CD4-positive, alpha-beta T cell treated with Interleukin-10 for 1 hour (primary cell): ENCODE results near the gene CLEC11A.

Experiments used
- DNase-seq: peaks from one replicate; pipeline ENCODE4 v3.0.0-alpha.2; 2020

Gene CLEC11A

GRCh38 chr19:50723069-50723468 is at the start of gene CLEC11A:
TSS of gene CLEC11A (plus strand) at chr19:50723364. CDS start at chr19:50723526, 162 bp downstream.
- no peak for DNase-seq

- no peak for DNase-seq
Measured at GRCh38 chr19:50676625-50677197, 46.5 kb upstream of the CLEC11A start.

DNA sequence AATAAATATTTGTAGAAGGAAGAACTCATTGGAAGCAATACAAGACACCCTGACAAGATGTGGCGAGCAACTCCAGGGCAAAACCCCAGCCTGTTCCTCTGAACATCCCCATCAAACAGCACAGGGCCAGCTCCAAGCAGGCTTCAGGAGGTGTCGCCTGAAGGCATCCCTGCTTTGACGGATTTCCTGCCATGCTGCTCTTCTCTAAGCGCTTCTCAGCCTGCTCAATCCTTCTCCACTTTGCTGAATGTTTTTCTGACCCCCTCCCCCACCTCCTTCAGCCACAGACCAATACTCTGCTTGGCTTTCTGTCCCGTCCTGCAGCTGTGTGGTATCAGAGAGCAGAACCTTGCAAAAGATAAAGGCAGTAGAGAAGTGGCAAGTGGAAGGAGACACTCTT is 45.5 kb upstream of the CLEC11A start:
- no peak for DNase-seq

DNA sequence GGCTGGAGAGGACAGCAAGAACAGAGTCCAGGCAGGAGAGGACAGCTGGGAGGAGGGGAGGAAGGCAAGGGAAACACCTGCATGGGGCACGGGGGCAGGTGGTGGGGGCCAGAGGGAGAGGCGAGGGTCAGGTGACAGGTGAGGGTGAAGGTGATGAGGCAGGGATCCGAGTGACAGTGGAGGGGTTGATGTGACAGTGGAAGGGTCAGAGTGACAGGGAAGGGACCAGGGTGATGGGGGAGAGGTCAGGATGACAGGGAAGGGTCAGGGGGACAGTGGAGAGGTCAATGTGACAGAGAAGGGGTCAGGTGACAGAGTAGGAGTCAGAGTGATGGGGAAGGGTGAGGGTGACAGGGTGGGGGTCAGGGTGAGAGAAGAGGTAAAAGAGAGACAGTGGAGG is 44.8 kb upstream of the CLEC11A start:
- DNase-seq, result no peak

GRCh38 chr19:50679177-50680125 is 43.7 kb upstream of the CLEC11A start:
- peak; percentile 79 for DNase-seq

GRCh38 chr19:50686310-50687032 is 36.7 kb upstream of the CLEC11A start:
- DNase-seq, result no peak

DNA sequence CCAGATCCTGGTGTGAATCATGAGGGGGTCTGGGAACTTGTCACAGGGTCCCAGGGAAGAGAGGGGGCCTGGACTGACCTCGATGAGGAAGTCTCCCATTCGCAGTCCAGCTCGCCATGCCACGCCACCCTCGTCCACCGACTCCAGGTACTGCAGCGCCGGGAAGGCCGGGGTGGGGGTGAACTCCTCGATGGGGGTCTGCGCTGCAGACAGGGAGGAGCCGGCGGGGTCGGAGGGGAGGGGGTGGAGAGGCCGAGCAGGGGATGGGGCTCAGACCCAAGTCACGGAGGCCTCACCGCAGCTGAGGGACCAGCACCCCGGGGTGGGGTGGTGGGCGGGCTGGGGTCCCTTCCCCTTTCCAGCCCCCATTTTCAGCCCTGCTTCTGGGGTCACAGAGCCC is 34.4 kb upstream of the CLEC11A start:
- no peak for DNase-seq

DNA sequence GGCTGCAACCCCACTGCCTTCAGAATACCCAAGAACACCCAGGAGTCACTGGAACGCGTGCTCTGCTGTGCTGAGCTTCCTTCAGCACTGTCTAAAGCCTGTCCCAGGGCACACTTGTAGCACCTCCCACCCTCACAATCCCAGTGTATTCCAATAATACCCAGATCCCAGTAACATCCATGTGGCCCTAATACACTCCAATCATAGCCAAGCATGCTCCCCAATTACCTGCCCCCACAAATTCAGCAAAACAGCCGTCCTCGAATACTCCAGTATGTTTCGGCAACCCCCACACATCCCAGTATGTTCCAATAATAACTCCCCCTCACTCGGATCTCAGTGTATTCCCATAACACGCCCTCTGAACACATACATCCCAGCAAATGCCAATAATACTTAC is 32.7 kb upstream of the CLEC11A start:
- DNase-seq, result no peak

GRCh38 chr19:50693064-50693975 is 29.8 kb upstream of the CLEC11A start:
- DNase-seq, result no peak

DNA sequence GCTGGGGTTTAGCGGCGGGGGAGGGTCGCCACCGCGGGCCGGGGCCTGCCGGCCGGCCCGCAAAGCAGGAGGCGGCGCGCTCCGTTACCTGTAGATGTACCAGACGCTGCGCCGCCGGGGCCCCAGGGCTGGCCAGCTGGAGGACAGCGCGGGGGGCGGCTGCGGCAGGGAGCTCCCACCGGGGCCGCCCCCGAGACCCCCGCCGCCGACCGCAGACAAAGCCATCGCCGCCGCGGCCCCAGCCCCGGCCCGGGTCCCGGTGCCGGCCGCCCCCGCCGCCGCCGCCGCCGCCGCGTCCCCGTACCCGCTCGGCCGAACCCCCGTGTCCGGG is 28.4 kb upstream of the CLEC11A start:
- no peak for DNase-seq

- no peak for DNase-seq
Measured at GRCh38 chr19:50695251-50696093, 27.7 kb upstream of the CLEC11A start.

DNA sequence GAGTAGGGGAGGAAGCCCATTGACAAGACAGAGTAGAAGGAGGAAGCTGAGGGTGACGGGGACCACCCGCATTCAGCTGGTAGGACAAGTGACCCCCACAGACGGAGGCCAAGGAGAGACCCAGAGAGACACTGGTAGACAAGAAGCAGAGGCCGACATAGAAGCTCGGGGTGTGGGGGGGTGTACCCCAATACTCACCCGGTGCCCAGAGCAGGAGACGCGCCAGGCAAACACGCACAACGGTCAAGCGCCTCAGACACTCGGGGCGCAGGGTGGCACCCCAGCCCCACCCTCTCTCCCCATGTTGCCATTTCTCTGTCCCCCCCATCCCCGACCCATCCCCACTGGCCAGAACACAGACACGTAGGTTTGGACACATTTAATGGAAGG is 27.1 kb upstream of the CLEC11A start:
- DNase-seq, result no peak

GRCh38 chr19:50697414-50698124 is 25.6 kb upstream of the CLEC11A start:
- DNase-seq, result no peak

- DNase-seq, result no peak
Measured at GRCh38 chr19:50701367-50701985, 21.7 kb upstream of the CLEC11A start.

DNA sequence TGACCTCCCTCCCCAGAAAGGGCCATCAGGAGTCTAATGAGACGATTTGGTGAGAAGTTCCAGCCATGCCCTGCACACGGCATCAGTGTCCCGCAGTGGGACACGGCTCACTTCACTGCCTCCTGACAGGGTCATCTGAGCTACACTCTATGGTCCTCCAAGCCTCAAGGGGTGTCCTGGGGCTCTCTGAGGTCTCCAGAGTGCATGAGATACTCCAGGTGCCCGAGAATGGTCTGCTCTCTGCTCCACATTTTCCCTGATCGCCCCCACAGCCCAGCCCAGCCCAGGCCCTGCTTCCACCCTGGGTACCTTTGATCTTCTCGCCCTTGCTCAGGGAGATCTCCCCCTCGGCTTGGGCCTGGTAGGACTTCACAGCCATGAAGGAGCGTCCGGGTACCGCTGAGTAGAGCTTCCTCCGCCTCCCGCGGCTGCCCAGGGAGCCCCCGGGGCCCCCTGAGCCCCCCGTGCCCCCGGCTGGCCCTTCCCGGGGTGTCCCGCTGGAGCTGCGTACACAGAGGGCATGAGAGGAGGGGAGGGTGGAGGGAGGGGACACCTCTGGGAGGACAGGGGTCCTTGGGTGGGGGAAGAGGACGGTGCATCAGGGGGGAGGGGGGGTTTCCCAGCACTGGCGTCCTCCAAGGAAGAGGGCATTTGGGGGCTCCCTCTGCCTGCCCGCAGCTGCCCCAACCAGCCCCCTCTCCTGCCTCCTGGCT is 20.9 kb upstream of the CLEC11A start:
- no peak for DNase-seq

GRCh38 chr19:50702871-50703829 is 20.0 kb upstream of the CLEC11A start:
- DNase-seq, result no peak

- no peak for DNase-seq
Measured at GRCh38 chr19:50703915-50704796, 19.0 kb upstream of the CLEC11A start.
